ENCODE results near the gene PIGP. TPM values are rescaled to one million over a fixed set of nuclear protein-coding genes. Genes with fewer than 3 reads are reported as not detected.

Gene PIGP
- total RNA-seq, 2 donors from 2014 or later = 7.6 to 13.4 TPM

DNA sequence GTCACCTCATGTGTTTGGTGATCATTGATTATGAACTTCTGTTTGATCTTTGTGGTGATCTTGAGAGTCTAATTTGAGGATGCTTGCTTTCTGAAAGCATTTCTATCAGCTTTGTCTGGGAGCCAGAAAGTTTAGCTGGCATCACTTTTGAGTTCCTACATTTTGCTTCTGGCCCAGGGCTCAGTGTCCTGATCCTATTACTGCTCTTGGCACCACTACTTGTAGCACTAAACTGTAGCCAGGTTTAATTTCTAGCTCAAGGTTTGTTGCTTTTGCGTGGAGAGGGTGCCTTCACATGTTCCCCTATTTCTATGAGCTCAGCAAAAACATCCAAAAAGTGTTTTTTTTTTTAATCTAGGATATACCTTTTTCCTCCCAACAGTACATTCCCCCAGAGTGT lies 9.5 kb upstream of the PIGP start:
- ATAC-seq (ENCODE audit: insufficient number of reproducible peaks, low FRiP score, low read depth) (no peak), DNase-seq (ENCODE audit: low spot score) (no peak)
- no peaks in the 10 kb centered on the region for H3K9me3 ChIP-seq
- H3K4me3 ChIP-seq = no peak overlapping the region
- peaks cover 7 to 17% of the 10 kb centered on the region in 2 donors for H3K4me1 ChIP-seq (ENCODE audit: control insufficient read depth in 1 of 2, low read depth in 2 of 2)
- H3K27ac ChIP-seq = no peak overlapping the region
- no peak for TF ChIP-seq CTCF (IDR thresholded peaks at IDR 0.05)
- no peaks in the 10 kb centered on the region for H3K36me3 ChIP-seq
- H3K27me3 ChIP-seq (replicated peaks; ENCODE audit: insufficient read depth) = no peaks in the 10 kb centered on the region

- Histone ChIP-seq H3K27ac (no peak overlapping the region), H3K4me1 (ENCODE audit: control insufficient read depth in 1 of 2, low read depth in 2 of 2) (peaks cover 14 to 29% of the 10 kb centered on the region in 2 donors), H3K4me3 (no peak overlapping the region), H3K9me3 (no peaks in the 10 kb centered on the region), H3K36me3 (no peaks in the 10 kb centered on the region), H3K27me3 (replicated peaks; ENCODE audit: insufficient read depth) (no peaks in the 10 kb centered on the region)
- TF ChIP-seq CTCF (IDR thresholded peaks at IDR 0.05) = no peak
- ATAC-seq (ENCODE audit: insufficient number of reproducible peaks, low FRiP score, low read depth) (no peak), DNase-seq (ENCODE audit: low spot score) (no peak)
Observed at GRCh38 chr21:37079211-37079824, 6.4 kb upstream of the PIGP start.

DNA sequence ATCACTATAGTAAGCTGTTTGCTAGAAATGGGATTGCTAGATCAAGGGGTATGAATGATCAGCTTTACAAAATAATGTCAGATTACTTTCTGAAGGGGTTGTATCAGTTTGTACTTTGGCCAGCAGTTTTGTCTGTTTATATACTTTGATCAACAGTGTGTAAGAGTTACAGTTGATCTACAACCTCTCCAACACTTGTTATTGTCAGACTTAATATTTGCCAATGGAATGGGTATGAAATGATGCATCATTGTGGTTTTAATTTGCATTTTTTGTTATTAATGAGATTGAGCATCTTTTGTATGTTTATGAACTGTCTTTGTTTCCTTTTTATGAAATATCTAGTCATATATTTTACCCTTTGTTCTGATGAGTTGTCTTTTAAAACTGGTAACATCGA lies 4.5 kb upstream of the PIGP start:
- DNase-seq (ENCODE audit: low spot score) (no peak), ATAC-seq (ENCODE audit: insufficient number of reproducible peaks, low FRiP score, low read depth) (no peak)
- Histone ChIP-seq H3K4me1 (ENCODE audit: control insufficient read depth in 1 of 2, low read depth in 2 of 2) (peaks cover 8 to 17% of the 10 kb centered on the region in 2 donors), H3K9me3 (no peaks in the 10 kb centered on the region), H3K36me3 (no peaks in the 10 kb centered on the region), H3K27me3 (replicated peaks; ENCODE audit: insufficient read depth) (no peaks in the 10 kb centered on the region), H3K4me3 (no peak overlapping the region), H3K27ac (no peak overlapping the region)
- no peak for TF ChIP-seq CTCF (IDR thresholded peaks at IDR 0.05)

- peaks cover 12 to 24% of the 10 kb centered on the region in 2 donors for H3K4me1 ChIP-seq (ENCODE audit: control insufficient read depth in 1 of 2, low read depth in 2 of 2)
- no peak for DNase-seq (ENCODE audit: low spot score)
- H3K27me3 ChIP-seq (replicated peaks; ENCODE audit: insufficient read depth) = no peaks in the 10 kb centered on the region
- no peak for TF ChIP-seq CTCF (IDR thresholded peaks at IDR 0.05)
- no peaks in the 10 kb centered on the region for H3K36me3 ChIP-seq
- H3K9me3 ChIP-seq = no peaks in the 10 kb centered on the region
- no peak overlapping the region for H3K4me3 ChIP-seq
- no peak overlapping the region for H3K27ac ChIP-seq
- ATAC-seq (ENCODE audit: insufficient number of reproducible peaks, low FRiP score, low read depth) = no peak
Observed at GRCh38 chr21:37076087-37076850, 3.4 kb upstream of the PIGP start.

DNA sequence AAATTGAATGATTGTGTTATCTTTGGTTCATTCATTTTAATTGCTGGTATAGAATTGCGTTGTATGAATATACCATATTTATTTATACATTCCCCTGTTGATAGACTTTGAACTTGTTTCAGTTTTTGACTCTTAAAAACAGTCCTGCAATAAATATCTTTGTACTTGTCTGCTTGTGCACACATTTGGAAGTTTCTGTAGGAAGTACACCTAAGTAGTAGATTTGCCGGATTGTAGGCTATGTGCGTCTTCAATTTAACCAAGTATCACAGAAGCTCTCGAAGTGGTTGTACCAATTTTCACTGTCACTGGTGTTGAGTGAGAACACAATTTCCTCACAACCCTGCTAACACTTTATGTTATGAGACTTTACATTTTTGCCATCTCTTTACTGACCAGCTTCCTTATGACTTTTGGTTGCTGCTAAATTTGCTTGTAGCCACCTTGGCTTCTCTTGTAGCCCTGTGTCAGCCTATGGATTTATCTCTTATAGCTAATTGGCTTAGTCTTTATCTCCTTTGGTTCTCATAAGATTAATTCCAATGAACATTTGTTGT lies 2.4 kb upstream of the PIGP start:
- no peak for TF ChIP-seq CTCF (IDR thresholded peaks at IDR 0.05)
- no peak overlapping the region for H3K4me3 ChIP-seq
- H3K4me1 ChIP-seq (ENCODE audit: control insufficient read depth in 1 of 2, low read depth in 2 of 2) = peaks cover 12 to 30% of the 10 kb centered on the region in 2 donors
- H3K27ac ChIP-seq = no peak overlapping the region
- no peaks in the 10 kb centered on the region for H3K36me3 ChIP-seq
- no peak for DNase-seq (ENCODE audit: low spot score)
- no peaks in the 10 kb centered on the region for H3K9me3 ChIP-seq
- no peaks in the 10 kb centered on the region for H3K27me3 ChIP-seq (replicated peaks; ENCODE audit: insufficient read depth)
- no peak for ATAC-seq (ENCODE audit: insufficient number of reproducible peaks, low FRiP score, low read depth)
